A204.1 (cell line): ENCODE results near the gene HYOU1.
"Not testable (repeated sequence)": the region's sequence is repeated elsewhere in the genome, so short reads cannot be mapped to it uniquely, and the experiment has no call there.

Experiments
- FAIRE-seq: peaks from 2 replicates; lab custom pipeline; 2012; peaks lifted over from hg19 to GRCh38; lab: Jason Lieb, UNC

HYOU1 gene

GRCh38 chr11:119084663-119085436, 27.8 kb upstream of the HYOU1 start, which contains the start of gene HMBS:
HMBS (plus strand) TSS chr11:119084881; CDS start chr11:119085034, 153 bp downstream.
- peak; percentile 89 for FAIRE-seq

- FAIRE-seq = no peak
These were observed 24.8 kb upstream of the HYOU1 start for GRCh38 chr11:119081682-119082260.

GRCh38 chr11:119078675-119079420, 21.8 kb upstream of the HYOU1 start:
- no peak for FAIRE-seq

- FAIRE-seq = no peak
These were observed 20.8 kb upstream of the HYOU1 start for GRCh38 chr11:119077839-119078238.

- FAIRE-seq = peak; percentile 69
These were observed 10.6 kb upstream of the HYOU1 start, which contains the start of gene VPS11 for GRCh38 chr11:119067371-119068222. VPS11 (plus strand) TSS chr11:119067818; CDS start chr11:119067824, 6 bp downstream.

GRCh38 chr11:119065369-119065768, 8.4 kb upstream of the HYOU1 start:
- no peak for FAIRE-seq

- FAIRE-seq = no peak
These were observed 5.8 kb upstream of the HYOU1 start for GRCh38 chr11:119062779-119063178.

- no peak for FAIRE-seq
These were observed 4.3 kb upstream of the HYOU1 start for GRCh38 chr11:119061256-119061655.

GRCh38 chr11:119059128-119059527, 2.1 kb upstream of the HYOU1 start:
- not testable (repeated sequence) for FAIRE-seq

GRCh38 chr11:119056421-119056999, 495 bp downstream of the HYOU1 start:
- no peak for FAIRE-seq

GRCh38 chr11:119055901-119056300, 1.1 kb downstream of the HYOU1 start:
- FAIRE-seq = no peak

- FAIRE-seq = no peak
These were observed 2.6 kb downstream of the HYOU1 start for GRCh38 chr11:119054418-119054817.

GRCh38 chr11:119052163-119052814, 4.7 kb downstream of the HYOU1 start:
- no peak for FAIRE-seq

GRCh38 chr11:119051440-119052162, 5.4 kb downstream of the HYOU1 start:
- no peak for FAIRE-seq

GRCh38 chr11:119049081-119049480, 7.9 kb downstream of the HYOU1 start:
- FAIRE-seq = no peak

- FAIRE-seq = no peak
These were observed 8.4 kb downstream of the HYOU1 start for GRCh38 chr11:119048644-119049043.

GRCh38 chr11:119047205-119047604, 9.8 kb downstream of the HYOU1 start:
- FAIRE-seq = no peak

- FAIRE-seq = no peak
These were observed 10.5 kb downstream of the HYOU1 start for GRCh38 chr11:119046489-119046888.

- FAIRE-seq = no peak
These were observed 12.3 kb downstream of the HYOU1 start for GRCh38 chr11:119044708-119045107.

GRCh38 chr11:119042927-119043326, 14.1 kb downstream of the HYOU1 start:
- no peak for FAIRE-seq
